HepG2 (cell line): ENCODE results near the gene TNNI3K. TPM values are rescaled to one million over a fixed set of nuclear protein-coding genes. Genes with fewer than 3 reads are reported as not detected.

Source experiments
- ATAC-seq: fragments of 200-7000 bp; cut with Tn5 transposase; 3 replicates; pipeline ENCODE4 v1.9.1; 2020; ENCODE audit warnings: mild to moderate bottlenecking, moderate library complexity
- BruUV-seq: library from RNA; stranded (reverse); fragments of 400-500 nt; replicated peaks from 2 replicates; lab custom pipeline; 2021; lab: Mats Ljungman, UMichigan
- CTCF ChIA-PET: fragments of 300-600 bp; formaldehyde crosslinking; extraction: SDS; loops from one replicate; lab custom pipeline; 2021; ENCODE audit warnings: low total read pairs, inconsistent platforms, low intra/inter-chr PET ratio; lab: Yijun Ruan, JAX
- POLR2A ChIA-PET: fragments of 350-600 bp; sonication (Branson Sonifier 250); formaldehyde crosslinking; loops from one replicate; lab custom pipeline; 2020; ENCODE audit warnings: antibody characterized with exemption, inconsistent platforms; lab: Yijun Ruan, JAX
- DNase-seq: peaks from one replicate; pipeline ENCODE4 v3.0.0-alpha.2; 2015; ENCODE audit warnings: low spot score
- FAIRE-seq: peaks from 3 replicates; lab custom pipeline; 2011; peaks lifted over from hg19 to GRCh38; lab: Jason Lieb, UNC
- H2AFZ ChIP-seq: one replicate; pipeline ENCODE4 v1.6.1; 2011; ENCODE audit warnings: low read length, inconsistent platforms
- H3K27ac ChIP-seq: fragments of 300-600 bp; 3 replicates; pipeline ENCODE4 v1.8.0; 2011; ENCODE audit warnings: mixed run types, mild to moderate bottlenecking, mixed read lengths, low read length, inconsistent platforms; ENCODE audit not compliant: insufficient read depth; ENCODE audit errors: extremely low read length
- H3K27me3 ChIP-seq, 2 experiments: fragments of 200-600 bp in 1 of 2; 2 replicates in 1 of 2; 3 replicates in 1 of 2; pipeline versions ENCODE4 v1.6.0 to v1.8.0; 2011; ENCODE audit warnings: low read length in 2 of 2, mild to moderate bottlenecking in 2 of 2, moderate library complexity in 2 of 2, inconsistent platforms in 1 of 2; ENCODE audit not compliant: insufficient read depth in 2 of 2, control insufficient read depth in 1 of 2
- H3K36me3 ChIP-seq, 2 experiments: fragments of 200-600 bp in 1 of 2; replicated peaks in 1 of 2; 2 replicates in 1 of 2; 3 replicates in 1 of 2; pipeline versions ENCODE4 v1.5.1 to v1.8.0; 2011; ENCODE audit warnings: low read length in 2 of 2, inconsistent platforms in 1 of 2; ENCODE audit not compliant: insufficient read depth in 2 of 2, control insufficient read depth in 1 of 2
- H3K4me1 ChIP-seq: 2 replicates; pipeline ENCODE4 v1.5.1; 2012; ENCODE audit warnings: low read length, inconsistent platforms; ENCODE audit not compliant: insufficient read depth
- H3K4me2 ChIP-seq: 2 replicates; pipeline ENCODE4 v1.6.0; 2011; ENCODE audit warnings: low read depth, low read length, inconsistent platforms
- H3K4me3 ChIP-seq, 3 experiments: fragments of 200-600 bp in 1 of 3; sonication (generic), shearing (Covaris generic) in 1 of 3; replicated peaks in 1 of 3; 2 replicates each; pipeline ENCODE4 v1.5.1; 2011 to 2016; ENCODE audit warnings: low read length in 3 of 3, inconsistent platforms in 2 of 3, low read depth in 2 of 3, mild to moderate bottlenecking in 2 of 3, control low read depth in 1 of 3, mixed read lengths in 1 of 3; ENCODE audit not compliant: insufficient read depth in 1 of 3
- H3K79me2 ChIP-seq: one replicate; pipeline ENCODE4 v1.6.1; 2011; ENCODE audit warnings: low read length, inconsistent platforms; ENCODE audit not compliant: insufficient read depth
- H3K9ac ChIP-seq: 2 replicates; pipeline ENCODE4 v1.6.0; 2011; ENCODE audit warnings: mild to moderate bottlenecking, low read depth, low read length, inconsistent platforms; ENCODE audit not compliant: insufficient read depth
- H3K9me3 ChIP-seq: 2 replicates; pipeline ENCODE4 v1.5.1; 2012; ENCODE audit warnings: mild to moderate bottlenecking, low read length
- H4K20me1 ChIP-seq: 2 replicates; pipeline ENCODE4 v1.6.0; 2011; ENCODE audit warnings: inconsistent platforms, mild to moderate bottlenecking, low read length, moderate library complexity; ENCODE audit not compliant: insufficient read depth
- ARNTL ChIP-seq: sonication (generic); formaldehyde crosslinking; IDR thresholded peaks from 2 replicates; pipeline ENCODE4 v1.4.0; 2020; ENCODE audit warnings: mild to moderate bottlenecking, missing genetic modification reagents
- EP300 ChIP-seq, 3 experiments: sonication (generic) in 1 of 3; formaldehyde crosslinking in 1 of 3; IDR thresholded peaks; 2 replicates each; pipeline versions ENCODE4 v1.5.1 to v1.6.1; 2011 to 2020; ENCODE audit warnings: low read depth in 2 of 3, low read length in 2 of 3, borderline replicate concordance in 1 of 3, improper control_type of control experiment in 1 of 3, mild to moderate bottlenecking in 1 of 3, missing genetic modification reagents in 1 of 3, moderate library complexity in 1 of 3
- KAT7 ChIP-seq: IDR thresholded peaks from 2 replicates; pipeline ENCODE4 v1.6.1; 2018; ENCODE audit warnings: borderline replicate concordance, missing compliant biosample characterization
- MXI1 ChIP-seq: IDR thresholded peaks from 3 replicates; pipeline ENCODE4 v1.6.1; 2012; ENCODE audit warnings: low read depth, low read length, inconsistent platforms, borderline replicate concordance
- PAWR ChIP-seq: sonication (generic); formaldehyde crosslinking; IDR thresholded peaks from 2 replicates; pipeline ENCODE4 v1.4.0; 2020; ENCODE audit warnings: missing genetic modification reagents, mild to moderate bottlenecking, borderline replicate concordance
- PITX1 ChIP-seq: sonication (generic); formaldehyde crosslinking; IDR thresholded peaks from 2 replicates; pipeline ENCODE4 v1.5.1; 2020; ENCODE audit warnings: mild to moderate bottlenecking, missing genetic modification reagents
- SMARCC2 ChIP-seq: fragments of 450-650 bp; IDR thresholded peaks from 2 replicates; pipeline ENCODE4 v1.6.1; 2017; ENCODE audit warnings: antibody characterized with exemption, mild to moderate bottlenecking
- TBX2 ChIP-seq: sonication (generic); formaldehyde crosslinking; IDR thresholded peaks from 2 replicates; pipeline ENCODE4 v1.5.0; 2020; ENCODE audit warnings: missing genetic modification reagents, mild to moderate bottlenecking, borderline replicate concordance
- ZBTB7B ChIP-seq: sonication (generic); formaldehyde crosslinking; IDR thresholded peaks from 2 replicates; pipeline ENCODE4 v1.4.0; 2020; ENCODE audit warnings: missing genetic modification reagents
- ZKSCAN1 ChIP-seq: fragments of 150-350 bp; IDR thresholded peaks from 2 replicates; pipeline ENCODE4 v1.6.1; 2014; ENCODE audit warnings: low read length
- ZNF101 ChIP-seq: sonication (generic); formaldehyde crosslinking; IDR thresholded peaks from 2 replicates; pipeline ENCODE4 v1.4.0; 2020; ENCODE audit warnings: mild to moderate bottlenecking, low read depth, missing genetic modification reagents, borderline replicate concordance
- ZNF263 ChIP-seq: sonication (generic); formaldehyde crosslinking; IDR thresholded peaks from 2 replicates; pipeline ENCODE4 v1.4.0; 2020; ENCODE audit warnings: missing genetic modification reagents
- ZNF557 ChIP-seq: sonication (generic); formaldehyde crosslinking; IDR thresholded peaks from 2 replicates; pipeline ENCODE4 v1.4.0; 2020; ENCODE audit warnings: missing genetic modification reagents
- ZNF589 ChIP-seq: sonication (generic); formaldehyde crosslinking; conservative IDR thresholded peaks from 2 replicates; pipeline ENCODE4 v1.8.0; 2022; ENCODE audit warnings: mild to moderate bottlenecking, moderate library complexity, missing genetic modification reagents
- WGBS: methylation state at CpG from one replicate; pipeline ENCODE4 v1.1.6; 2017; ENCODE audit warnings: low lambda C conversion rate; 5-methylcytosine and 5-hydroxymethylcytosine counted together
- in situ Hi-C: cut with HindIII; loops from 2 replicates; pipeline ENCODE4 v1.10.0; 2017; ENCODE audit warnings: low pct_unique_long_range_greater_than_20kb; ENCODE audit not compliant: extremely low pct_ligation_motif_present
- intact Hi-C: fragments of 100-400 bp; cut with micrococcal nuclease; formaldehyde crosslinking; loops from one replicate; pipeline ENCODE4 v1.10.0; 2022; ENCODE audit not compliant: unreplicated experiment
- polyA plus RNA-seq, 8 experiments: library from polyadenylated mRNA; depleted of rRNA in 3 of 8; stranded (reverse) in 7 of 8; unstranded in 1 of 8; fragments of >200 nt; fragmentation: Illumina TruSeq in 4 of 8; extraction: Trizol in 4 of 8; gene quantifications; 2 replicates each; pipeline versions ENCODE4 v1.2.1 to v1.2.3, GENCODE V29; 2011 to 2016; ENCODE audit warnings: low read depth in 4 of 8, missing spikeins in 1 of 8, mixed read lengths in 1 of 8; ENCODE audit not compliant: insufficient read depth in 1 of 8
- total RNA-seq, 5 experiments: library from RNA; depleted of rRNA; stranded (reverse); fragments of >200 nt; fragmentation: Illumina TruSeq; extraction: Trizol; gene quantifications; 2 replicates each; pipeline ENCODE4 v1.2.3, GENCODE V29; 2016; ENCODE audit warnings: low read depth in 1 of 5
- TF ChIP-seq, protein P1 (sequence below): sonication (generic); formaldehyde crosslinking; IDR thresholded peaks from 2 replicates; pipeline ENCODE4 v1.9.0; 2021; ENCODE audit warnings: missing genetic modification reagents, borderline replicate concordance
- TF ChIP-seq, protein P2 (sequence below): sonication (generic); formaldehyde crosslinking; IDR thresholded peaks from 2 replicates; pipeline ENCODE4 v1.8.0; 2022; ENCODE audit warnings: missing genetic modification reagents, low read depth, mild to moderate bottlenecking, borderline replicate concordance
- TF ChIP-seq, protein P3 (sequence below): sonication (generic); formaldehyde crosslinking; IDR thresholded peaks from 2 replicates; pipeline ENCODE4 v1.5.0; 2020; ENCODE audit warnings: mild to moderate bottlenecking, missing genetic modification reagents
- TF ChIP-seq, protein P4 (sequence below): IDR thresholded peaks from 2 replicates; pipeline ENCODE4 v1.6.1; 2016; ENCODE audit warnings: mild to moderate bottlenecking, missing biosample characterization, missing genetic modification reagents
- TF ChIP-seq, protein P5 (sequence below): sonication (generic); formaldehyde crosslinking; IDR thresholded peaks from 2 replicates; pipeline ENCODE4 v1.8.0; 2022; ENCODE audit warnings: missing genetic modification reagents, mild to moderate bottlenecking, borderline replicate concordance

The TNNI3K gene
- total and polyA plus RNA-seq, 2 of the 13 experiments (the other 11 are each of a cell fraction or from before 2014, with no cell fraction given) = 1.1 TPM; not detected in 1

DNA sequence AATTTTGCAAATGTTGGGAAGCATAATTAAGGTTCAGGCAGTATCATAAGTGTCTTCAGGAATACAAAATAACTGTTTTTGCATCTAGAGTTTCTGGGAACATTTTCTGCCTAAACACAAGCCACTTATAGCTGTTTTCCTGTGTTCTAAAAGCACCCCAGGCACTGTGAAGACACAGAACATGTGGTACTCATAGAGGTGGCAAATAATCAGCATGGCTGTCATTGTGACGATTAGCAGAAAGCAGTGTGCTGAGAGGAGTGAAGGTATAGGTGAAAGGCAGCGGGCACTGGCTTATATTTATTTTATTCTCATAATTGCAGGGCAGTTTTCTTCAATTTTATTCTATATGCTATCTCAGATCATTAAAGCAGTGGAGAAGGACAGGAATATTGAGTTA, 157.7 kb downstream of the TNNI3K start (continued):
- no peak for TF ChIP-seq ZBTB7B (CRISPR knock-in tag)

DNA sequence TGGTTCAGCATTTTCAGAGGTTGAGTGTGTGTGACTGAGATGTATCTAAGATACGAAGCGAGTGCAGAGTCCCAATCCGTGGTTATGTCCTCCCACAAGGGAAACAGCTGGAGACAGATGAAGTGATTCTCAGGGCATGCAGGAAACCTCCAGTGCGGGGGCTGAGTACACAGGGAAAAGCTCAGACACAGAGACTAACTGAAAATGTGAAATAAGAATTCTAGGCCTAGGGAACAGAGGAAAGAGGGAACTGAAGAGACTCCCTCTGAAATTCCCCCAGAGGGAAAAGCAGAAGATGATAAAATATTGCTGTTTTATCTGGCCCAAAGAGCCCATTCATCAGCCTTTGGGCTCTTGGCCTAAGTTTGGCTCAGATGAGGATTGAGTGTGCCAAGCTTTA, 160.4 kb downstream of the TNNI3K start:
- Histone ChIP-seq H3K4me1 (no peaks in the 10 kb centered on the region), H3K36me3 (no peaks in the 10 kb centered on the region), H3K9me3 (no peaks in the 10 kb centered on the region), H3K79me2 (no peaks in the 10 kb centered on the region), H3K4me3 (no peak overlapping the region), H3K9ac (no peak overlapping the region), H3K4me2 (no peak overlapping the region), H2AFZ (no peak overlapping the region), H4K20me1 (no peaks in the 10 kb centered on the region), H3K27ac (no peak overlapping the region), H3K27me3 (no peaks in the 10 kb centered on the region)
- TF ChIP-seq ARNTL (CRISPR knock-in tag) (no peak), EP300 (IDR thresholded peaks at IDR 0.05; ENCODE audit: low read depth in 2 of 2, low read length in 2 of 2) (no peak), EP300 (CRISPR knock-in tag; IDR thresholded peaks at IDR 0.05; ENCODE audit: borderline replicate concordance) (no peak), ZNF101 (CRISPR knock-in tag) (no peak), PITX1 (CRISPR knock-in tag) (no peak), TBX2 (CRISPR knock-in tag) (no peak), ZNF589 (no peak), ZNF263 (no peak), MXI1 (no peak), SMARCC2 (no peak), PAWR (CRISPR knock-in tag) (no peak), ZKSCAN1 (no peak), KAT7 (CRISPR knock-in tag) (no peak), ZNF557 (CRISPR knock-in tag) (no peak)
- TF ChIP-seq, protein P1, sequence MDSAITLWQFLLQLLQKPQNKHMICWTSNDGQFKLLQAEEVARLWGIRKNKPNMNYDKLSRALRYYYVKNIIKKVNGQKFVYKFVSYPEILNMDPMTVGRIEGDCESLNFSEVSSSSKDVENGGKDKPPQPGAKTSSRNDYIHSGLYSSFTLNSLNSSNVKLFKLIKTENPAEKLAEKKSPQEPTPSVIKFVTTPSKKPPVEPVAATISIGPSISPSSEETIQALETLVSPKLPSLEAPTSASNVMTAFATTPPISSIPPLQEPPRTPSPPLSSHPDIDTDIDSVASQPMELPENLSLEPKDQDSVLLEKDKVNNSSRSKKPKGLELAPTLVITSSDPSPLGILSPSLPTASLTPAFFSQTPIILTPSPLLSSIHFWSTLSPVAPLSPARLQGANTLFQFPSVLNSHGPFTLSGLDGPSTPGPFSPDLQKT (CRISPR knock-in tag) = no peak
- TF ChIP-seq, protein P2, sequence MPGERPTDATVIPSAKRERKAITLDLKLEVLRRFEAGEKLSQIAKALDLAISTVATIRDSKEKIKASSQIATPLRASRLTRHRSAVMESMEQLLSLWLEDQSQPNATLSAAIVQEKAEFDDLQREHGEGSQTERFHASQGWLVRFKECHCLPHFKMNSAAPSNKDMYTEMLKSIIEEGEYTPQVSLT (CRISPR knock-in tag) = no peak
- TF ChIP-seq, protein P3, sequence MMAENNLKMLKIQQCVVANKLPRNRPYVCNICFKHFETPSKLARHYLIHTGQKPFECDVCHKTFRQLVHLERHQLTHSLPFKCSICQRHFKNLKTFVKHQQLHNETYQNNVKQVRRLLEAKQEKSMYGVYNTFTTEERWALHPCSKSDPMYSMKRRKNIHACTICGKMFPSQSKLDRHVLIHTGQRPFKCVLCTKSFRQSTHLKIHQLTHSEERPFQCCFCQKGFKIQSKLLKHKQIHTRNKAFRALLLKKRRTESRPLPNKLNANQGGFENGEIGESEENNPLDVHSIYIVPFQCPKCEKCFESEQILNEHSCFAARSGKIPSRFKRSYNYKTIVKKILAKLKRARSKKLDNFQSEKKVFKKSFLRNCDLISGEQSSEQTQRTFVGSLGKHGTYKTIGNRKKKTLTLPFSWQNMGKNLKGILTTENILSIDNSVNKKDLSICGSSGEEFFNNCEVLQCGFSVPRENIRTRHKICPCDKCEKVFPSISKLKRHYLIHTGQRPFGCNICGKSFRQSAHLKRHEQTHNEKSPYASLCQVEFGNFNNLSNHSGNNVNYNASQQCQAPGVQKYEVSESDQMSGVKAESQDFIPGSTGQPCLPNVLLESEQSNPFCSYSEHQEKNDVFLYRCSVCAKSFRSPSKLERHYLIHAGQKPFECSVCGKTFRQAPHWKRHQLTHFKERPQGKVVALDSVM (CRISPR knock-in tag) = no peak
- TF ChIP-seq, protein P4, sequence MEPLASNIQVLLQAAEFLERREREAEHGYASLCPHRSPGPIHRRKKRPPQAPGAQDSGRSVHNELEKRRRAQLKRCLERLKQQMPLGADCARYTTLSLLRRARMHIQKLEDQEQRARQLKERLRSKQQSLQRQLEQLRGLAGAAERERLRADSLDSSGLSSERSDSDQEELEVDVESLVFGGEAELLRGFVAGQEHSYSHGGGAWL = no peak
- TF ChIP-seq, protein P5, sequence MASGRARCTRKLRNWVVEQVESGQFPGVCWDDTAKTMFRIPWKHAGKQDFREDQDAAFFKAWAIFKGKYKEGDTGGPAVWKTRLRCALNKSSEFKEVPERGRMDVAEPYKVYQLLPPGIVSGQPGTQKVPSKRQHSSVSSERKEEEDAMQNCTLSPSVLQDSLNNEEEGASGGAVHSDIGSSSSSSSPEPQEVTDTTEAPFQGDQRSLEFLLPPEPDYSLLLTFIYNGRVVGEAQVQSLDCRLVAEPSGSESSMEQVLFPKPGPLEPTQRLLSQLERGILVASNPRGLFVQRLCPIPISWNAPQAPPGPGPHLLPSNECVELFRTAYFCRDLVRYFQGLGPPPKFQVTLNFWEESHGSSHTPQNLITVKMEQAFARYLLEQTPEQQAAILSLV (CRISPR knock-in tag) = no peak
- 0% methylated on average over 4 of the region's 4 CpGs for WGBS
- in situ Hi-C loops (no loop called here), intact Hi-C loops (no loop called here)
- ATAC-seq (no peak), FAIRE-seq (no peak), DNase-seq (no peak)
- CTCF ChIA-PET = no interaction called here
- BruUV-seq = no TSS peak
- POLR2A ChIA-PET = no interaction called here
